ENCODE measurements around the gene PRXL2C. TPM values are rescaled to one million over a fixed set of nuclear protein-coding genes. Genes with fewer than 3 reads are reported as not detected.

The PRXL2C gene
- total RNA-seq, 1 experiment from 2014 or later: 15.2 TPM

GRCh38 chr9:96649620-96650324, 5.3 kb downstream of the PRXL2C start:
- Histone ChIP-seq H3K4me3 (ENCODE audit: low read length) (no peak overlapping the region), H3K4me1 (ENCODE audit: insufficient read depth, low read length) (peaks cover 5% of the 10 kb centered on the region; the same call in 1 of the 2 replicates), H3K36me3 (ENCODE audit: low read depth, low read length) (peaks cover 15% of the 10 kb centered on the region; the same call in 1 of the 2 replicates), H3K9ac (ENCODE audit: low read length) (no peak overlapping the region), H3K79me2 (ENCODE audit: low read length) (0 out of 2 replicates have a peak, but pooled peaks cover 6% of the 10 kb centered on the region), H3K9me2 (replicated peaks; ENCODE audit: low read length) (no peaks in the 10 kb centered on the region), H3K27ac (ENCODE audit: low read length) (no peak overlapping the region), H3K27me3 (ENCODE audit: low read length) (no peaks in the 10 kb centered on the region), H3K9me3 (ENCODE audit: low read length) (no peaks in the 10 kb centered on the region), H3F3A (ENCODE audit: low read length, unreplicated experiment) (no peaks in the 10 kb centered on the region), H2AFZ (ENCODE audit: low read length) (no peak overlapping the region), H3K4me2 (ENCODE audit: low read length) (no peak overlapping the region), H4K20me1 (ENCODE audit: low read length) (no peaks in the 10 kb centered on the region)
- DNase-seq (no peak), ATAC-seq (no peak)
- CTCF ChIA-PET: no interaction called here
- TF ChIP-seq EZH2phosphoT487 (IDR thresholded peaks at IDR 0.05; ENCODE audit: borderline replicate concordance, low read length): no peak
- TF ChIP-seq EZH2 (IDR thresholded peaks at IDR 0.05; ENCODE audit: low read length, unreplicated experiment): no peak
- no peak for TF ChIP-seq CTCF (conservative IDR thresholded peaks at IDR 0.05; ENCODE audit: low read depth, low read length)
- BruUV-seq (replicated peaks): no TSS peak
- intact Hi-C loops (cut with micrococcal nuclease): loop anchor here (2.0 to 5.0 kb wide), 2 partner anchors 83 to 322 kb away; no protein-coding TSS in a partner anchor
- POLR2A ChIA-PET (ENCODE audit: unreplicated experiment): no interaction called here

- peaks cover 13% of the 10 kb centered on the region; the same call in 1 of the 2 replicates for H3K36me3 ChIP-seq (ENCODE audit: low read depth, low read length)
- CTCF ChIA-PET: interaction anchor here (0.5 kb wide), 1 partner anchor 194 kb away, joined by 3 read pairs; no protein-coding TSS in a partner anchor
- no peak overlapping the region for H3K27ac ChIP-seq (ENCODE audit: low read length)
These were observed 8.8 kb downstream of the PRXL2C start for GRCh38 chr9:96646081-96646991.

More at GRCh38 chr9:96646081-96646991, 8.8 kb downstream of the PRXL2C start:
- H3K9me3 ChIP-seq (ENCODE audit: low read length): no peaks in the 10 kb centered on the region
- H3K4me3 ChIP-seq (ENCODE audit: low read length): no peak overlapping the region
- BruUV-seq (replicated peaks): no TSS peak
- no peaks in the 10 kb centered on the region for H3F3A ChIP-seq (ENCODE audit: low read length, unreplicated experiment)
- no peak overlapping the region for H3K9ac ChIP-seq (ENCODE audit: low read length)
- no peaks in the 10 kb centered on the region for H3K79me2 ChIP-seq (ENCODE audit: low read length)
- H3K9me2 ChIP-seq (replicated peaks; ENCODE audit: low read length): no peaks in the 10 kb centered on the region
- POLR2A ChIA-PET (ENCODE audit: unreplicated experiment): no interaction called here
- DNase-seq: no peak
- TF ChIP-seq CTCF (conservative IDR thresholded peaks at IDR 0.05; ENCODE audit: low read depth, low read length) (no peak), EZH2phosphoT487 (IDR thresholded peaks at IDR 0.05; ENCODE audit: borderline replicate concordance, low read length) (no peak), EZH2 (IDR thresholded peaks at IDR 0.05; ENCODE audit: low read length, unreplicated experiment) (no peak)
- H3K4me1 ChIP-seq (ENCODE audit: insufficient read depth, low read length): no peaks in the 10 kb centered on the region
- H3K27me3 ChIP-seq (ENCODE audit: low read length): no peaks in the 10 kb centered on the region
- no peak overlapping the region for H2AFZ ChIP-seq (ENCODE audit: low read length)
- intact Hi-C loops (cut with micrococcal nuclease): no loop called here
- H4K20me1 ChIP-seq (ENCODE audit: low read length): no peaks in the 10 kb centered on the region
- no peak overlapping the region for H3K4me2 ChIP-seq (ENCODE audit: low read length)
- no peak for ATAC-seq
